Skeletal muscle tissue (tissue), 4 donors: ENCODE results near the gene HELZ. TPM values are rescaled to one million over a fixed set of nuclear protein-coding genes. Genes with fewer than 3 reads are reported as not detected.

Source experiments
- H3K27ac ChIP-seq: one replicate; pipeline ENCODE4 v1.7.0; 2013; ENCODE audit warnings: mild to moderate bottlenecking, low read depth, low read length, inconsistent platforms
- H3K27me3 ChIP-seq, 3 donors: one replicate each; pipeline ENCODE4 v1.7.0; 2013; ENCODE audit warnings: low read length in 3 of 3; ENCODE audit not compliant: control insufficient read depth in 3 of 3, insufficient read depth in 3 of 3
- H3K36me3 ChIP-seq, 3 donors: one replicate each; pipeline ENCODE4 v1.7.0; 2013; ENCODE audit warnings: low read length in 3 of 3; ENCODE audit not compliant: control insufficient read depth in 3 of 3, insufficient read depth in 3 of 3
- H3K4me1 ChIP-seq, 3 donors: one replicate each; pipeline ENCODE4 v1.7.0; 2013; ENCODE audit warnings: low read length in 3 of 3, mild to moderate bottlenecking in 3 of 3; ENCODE audit not compliant: control insufficient read depth in 3 of 3, insufficient read depth in 3 of 3
- H3K4me3 ChIP-seq, 3 donors: one replicate each; pipeline ENCODE4 v1.7.0; 2013; ENCODE audit warnings: low read length in 3 of 3
- H3K9ac ChIP-seq, 3 donors: one replicate each; pipeline ENCODE4 v1.7.0; 2013; ENCODE audit warnings: low read length in 3 of 3, mild to moderate bottlenecking in 3 of 3, moderate library complexity in 2 of 3, low read depth in 1 of 3
- H3K9me3 ChIP-seq, 3 donors: one replicate each; pipeline ENCODE4 v1.7.0; 2013; ENCODE audit warnings: low read length in 3 of 3; ENCODE audit not compliant: control insufficient read depth in 3 of 3
- total RNA-seq: library from RNA; depleted of rRNA; stranded (reverse); fragments of >200 nt; gene quantifications from one replicate; pipeline ENCODE4 v1.2.3, GENCODE V29; 2014
- donor health status: Osteomylitis.

HELZ gene
- total RNA-seq, 1 donor from 2014 or later, result 53.8 TPM

DNA sequence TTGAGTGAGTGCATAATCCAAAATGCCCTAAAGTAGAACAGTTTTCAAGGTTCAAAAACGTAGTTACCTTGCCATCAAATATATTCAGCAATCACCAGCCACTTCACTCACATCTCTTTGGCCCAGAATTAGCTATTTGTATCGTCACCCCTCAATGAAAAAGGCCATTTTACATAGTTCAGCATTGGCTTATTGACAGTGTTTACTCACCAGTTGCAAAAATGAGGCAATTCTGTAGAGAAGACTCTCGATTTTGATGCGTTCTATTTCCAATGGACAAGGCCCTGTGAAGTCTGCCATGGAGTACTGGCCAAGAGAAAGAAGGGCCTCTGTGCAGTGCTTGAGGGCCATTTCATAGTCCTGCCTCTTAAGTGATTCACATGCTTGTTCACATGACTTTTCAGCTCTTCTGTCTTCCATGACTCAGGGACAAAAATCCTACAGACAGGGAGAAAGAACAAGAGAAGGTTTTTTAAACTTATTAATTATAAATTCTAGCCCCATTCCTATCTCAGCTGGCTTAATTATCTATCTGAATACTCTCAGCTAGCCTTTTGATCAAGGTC lies 26.5 kb downstream of the HELZ start:
- Histone ChIP-seq H3K9ac (no peak overlapping the region), H3K4me3 (no peak overlapping the region), H3K4me1 (peaks cover 4 to 12% (median 11%) of the 10 kb centered on the region in 3 donors), H3K27ac (no peak overlapping the region), H3K36me3 (peaks cover 8 to 23% (median 10%) of the 10 kb centered on the region in 3 donors), H3K27me3 (no peaks in the 10 kb centered on the region), H3K9me3 (no peaks in the 10 kb centered on the region)

DNA sequence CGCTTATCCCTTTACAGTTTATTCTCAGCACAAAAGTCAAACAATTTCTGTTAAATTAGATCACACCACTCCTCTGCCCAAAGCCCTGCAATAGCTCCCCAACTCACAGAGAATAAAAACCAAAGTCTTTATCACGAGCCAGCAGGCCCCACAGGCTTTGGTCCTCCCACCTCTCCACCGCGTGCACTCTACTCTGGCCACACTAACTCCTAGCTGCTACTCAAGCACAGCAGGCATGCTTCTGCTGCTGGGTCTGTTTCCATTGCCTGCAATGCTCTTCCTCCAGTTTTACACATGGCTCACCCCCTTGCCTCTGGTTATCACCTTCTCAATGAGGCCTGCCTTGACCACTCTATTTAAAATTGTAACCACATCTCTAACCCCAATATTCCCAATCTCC lies 27.6 kb downstream of the HELZ start:
- peaks cover 4 to 12% (median 11%) of the 10 kb centered on the region in 3 donors for H3K4me1 ChIP-seq
- no peak overlapping the region for H3K4me3 ChIP-seq
- no peaks in the 10 kb centered on the region for H3K27me3 ChIP-seq
- peaks cover 8 to 26% (median 10%) of the 10 kb centered on the region in 3 donors for H3K36me3 ChIP-seq
- no peaks in the 10 kb centered on the region for H3K9me3 ChIP-seq
- H3K9ac ChIP-seq, result no peak overlapping the region
- no peak overlapping the region for H3K27ac ChIP-seq

DNA sequence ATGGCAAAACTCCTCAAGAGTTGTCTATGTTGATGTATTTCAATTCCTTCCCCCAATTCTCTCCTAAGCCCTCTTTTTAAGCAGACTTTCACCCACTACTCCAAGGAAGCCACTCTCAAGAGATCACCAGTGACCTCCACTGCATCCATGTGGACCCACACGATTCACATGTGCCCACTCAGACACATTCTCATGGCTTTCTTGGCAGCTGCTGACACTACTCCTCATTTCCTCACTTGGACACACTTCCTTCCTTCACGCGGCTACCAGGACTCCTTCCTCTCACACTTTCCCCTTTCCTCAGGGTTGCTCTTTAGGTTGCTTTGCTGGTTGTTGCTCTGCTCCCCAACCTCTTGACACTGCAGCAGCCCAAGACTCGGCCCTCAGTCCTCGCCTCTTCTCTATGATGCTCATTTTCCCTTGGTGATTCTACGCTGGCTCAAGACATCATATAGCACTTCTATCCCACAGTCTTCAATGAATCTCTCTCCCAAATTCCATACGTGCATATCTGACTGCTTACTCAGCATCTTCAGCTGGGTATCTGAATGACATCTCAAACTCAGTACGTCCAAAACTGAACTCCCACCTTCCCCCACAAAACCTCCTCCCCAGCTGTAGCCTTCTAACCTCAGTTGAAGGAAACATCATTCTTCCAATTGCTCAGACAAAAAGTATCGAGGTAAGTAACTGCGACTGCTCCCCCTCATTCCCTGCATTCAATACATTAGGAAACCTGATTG lies 28.2 kb downstream of the HELZ start:
- H3K4me1 ChIP-seq, result peaks cover 4 to 12% (median 11%) of the 10 kb centered on the region in 3 donors
- no peak overlapping the region for H3K9ac ChIP-seq
- no peak overlapping the region for H3K27ac ChIP-seq
- H3K36me3 ChIP-seq, result peaks cover 8 to 26% (median 10%) of the 10 kb centered on the region in 3 donors
- H3K9me3 ChIP-seq, result no peaks in the 10 kb centered on the region
- H3K27me3 ChIP-seq, result no peaks in the 10 kb centered on the region
- H3K4me3 ChIP-seq, result no peak overlapping the region

DNA sequence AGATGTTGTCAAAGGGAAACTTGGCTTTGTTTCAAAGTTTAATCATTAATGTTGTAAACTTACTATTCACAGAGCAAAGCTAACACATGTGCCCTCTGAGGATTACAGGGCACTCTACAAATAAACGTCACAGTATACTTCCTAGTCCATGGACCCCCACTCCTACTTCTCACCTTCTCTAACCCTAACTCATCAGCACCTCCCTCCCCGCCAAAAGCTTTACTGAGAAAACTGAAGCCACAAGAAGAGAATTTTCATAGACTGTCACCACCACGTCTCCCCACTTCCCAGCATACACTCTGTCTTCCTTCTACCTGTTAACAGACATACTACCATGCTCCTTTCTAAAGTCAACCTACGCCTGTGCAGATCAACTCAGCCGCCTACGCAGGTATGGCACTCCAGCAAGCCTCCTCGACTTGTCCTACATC lies 29.0 kb downstream of the HELZ start:
- peaks cover 8 to 26% (median 10%) of the 10 kb centered on the region in 3 donors for H3K36me3 ChIP-seq
- H3K9me3 ChIP-seq, result no peaks in the 10 kb centered on the region
- H3K27me3 ChIP-seq, result no peaks in the 10 kb centered on the region
- no peak overlapping the region for H3K4me3 ChIP-seq
- H3K9ac ChIP-seq, result no peak overlapping the region
- peaks cover 0 to 8% (median 4%) of the 10 kb centered on the region in 3 donors for H3K4me1 ChIP-seq
- no peak overlapping the region for H3K27ac ChIP-seq

DNA sequence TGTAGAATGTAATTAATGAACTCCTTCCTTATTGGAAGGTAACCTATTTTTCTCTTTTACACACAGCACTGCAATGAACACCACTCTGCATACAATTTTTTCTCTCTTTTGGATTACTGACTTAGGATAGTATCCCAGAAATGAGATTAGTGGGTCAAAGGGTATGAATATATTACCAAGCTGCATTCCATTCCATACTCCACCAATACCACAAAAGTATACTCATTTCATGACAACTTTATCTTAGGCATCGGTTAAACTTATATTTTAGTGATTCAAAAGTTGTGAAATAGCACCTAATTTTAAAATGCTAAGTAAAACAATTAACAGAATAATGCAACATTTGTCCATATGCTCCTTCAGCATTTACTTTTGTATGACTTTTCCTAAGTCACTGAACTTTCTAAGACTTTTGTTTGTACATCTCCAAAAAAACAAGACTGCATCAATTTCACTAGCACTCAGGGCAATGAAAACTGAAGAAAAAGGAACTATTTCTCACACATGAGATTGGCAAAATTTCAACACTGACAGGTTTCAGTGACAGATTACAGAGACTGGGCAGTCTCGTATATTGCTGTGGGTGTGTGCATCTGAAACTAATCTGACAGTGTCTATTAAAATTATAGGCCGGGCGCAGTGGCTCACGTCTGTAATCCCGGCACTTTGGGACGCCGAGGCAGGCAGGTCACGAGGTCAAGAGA lies 32.1 kb downstream of the HELZ start:
- no peak overlapping the region for H3K27ac ChIP-seq
- no peak overlapping the region for H3K9ac ChIP-seq
- H3K4me3 ChIP-seq, result no peak overlapping the region
- H3K4me1 ChIP-seq, result peaks cover 0 to 4% (median 2%) of the 10 kb centered on the region in 3 donors
- H3K9me3 ChIP-seq, result no peaks in the 10 kb centered on the region
- peaks cover 3 to 26% (median 7%) of the 10 kb centered on the region in 3 donors for H3K36me3 ChIP-seq
- no peaks in the 10 kb centered on the region for H3K27me3 ChIP-seq

DNA sequence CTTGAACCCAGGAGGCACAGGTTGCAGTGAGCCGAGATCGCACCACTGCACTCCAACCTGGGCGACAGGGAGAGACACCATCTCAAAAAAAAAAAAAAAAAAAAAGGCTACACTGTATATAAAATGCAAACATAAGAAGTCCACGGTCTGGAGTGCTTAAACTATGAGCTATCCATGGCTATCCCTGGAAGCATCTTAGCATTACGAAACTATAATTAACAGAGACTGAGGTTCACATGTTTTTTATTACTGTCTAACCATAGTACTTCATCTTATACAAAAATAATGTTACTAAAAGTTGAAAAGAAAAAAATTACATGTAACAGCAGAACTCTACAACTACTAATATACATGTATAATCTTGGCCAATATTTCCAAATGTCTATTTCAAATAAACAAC lies 32.8 kb downstream of the HELZ start:
- Histone ChIP-seq H3K9me3 (no peaks in the 10 kb centered on the region), H3K36me3 (peaks cover 0 to 23% (median 3%) of the 10 kb centered on the region in 3 donors), H3K9ac (no peak overlapping the region), H3K4me1 (peaks cover 0 to 4% (median 2%) of the 10 kb centered on the region in 3 donors), H3K27ac (no peak overlapping the region), H3K27me3 (no peaks in the 10 kb centered on the region), H3K4me3 (no peak overlapping the region)

DNA sequence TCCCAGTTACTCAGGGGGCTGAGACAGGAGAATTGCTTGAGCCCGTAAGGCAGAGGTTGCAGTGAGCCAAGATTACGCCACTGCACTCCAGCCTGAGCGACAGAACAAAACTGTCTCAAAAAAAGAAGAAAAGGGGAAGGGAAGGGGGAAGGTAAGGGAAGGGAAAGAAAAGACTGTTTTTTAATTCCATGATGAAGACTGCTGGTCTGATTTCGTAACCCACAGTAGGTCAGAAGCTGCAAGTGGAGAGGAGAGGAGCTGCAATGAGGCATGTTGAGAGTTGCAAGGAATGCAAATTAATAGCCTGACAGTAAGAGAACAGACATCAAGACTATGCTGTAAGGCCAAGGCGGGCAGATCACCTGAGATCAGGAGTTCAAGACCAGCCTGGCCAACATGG lies 33.3 kb downstream of the HELZ start:
- H3K4me1 ChIP-seq, result peaks cover 0 to 3% (median 2%) of the 10 kb centered on the region in 3 donors
- H3K9me3 ChIP-seq, result no peaks in the 10 kb centered on the region
- H3K4me3 ChIP-seq, result no peak overlapping the region
- H3K27ac ChIP-seq, result no peak overlapping the region
- no peaks in the 10 kb centered on the region for H3K27me3 ChIP-seq
- H3K36me3 ChIP-seq, result peaks cover 0 to 19% (median 2%) of the 10 kb centered on the region in 3 donors
- no peak overlapping the region for H3K9ac ChIP-seq

DNA sequence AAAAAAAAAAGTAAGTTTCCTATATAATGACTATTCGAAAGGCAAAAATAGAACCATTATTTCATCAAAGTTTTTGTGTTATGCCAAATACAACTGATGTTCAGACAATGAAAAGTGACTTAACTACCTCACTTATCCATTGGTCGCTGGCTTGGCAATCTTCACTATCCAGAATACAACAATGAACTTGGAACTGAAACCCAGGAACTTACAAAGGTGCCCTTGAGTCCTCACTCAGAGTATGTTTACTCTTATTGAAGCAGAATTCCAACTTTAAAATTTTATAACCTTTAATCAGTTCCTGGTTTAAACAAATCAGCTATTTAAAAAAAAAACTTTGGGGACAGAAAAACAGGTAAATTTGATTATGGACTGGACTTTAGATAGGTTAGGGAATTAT lies 34.1 kb downstream of the HELZ start:
- Histone ChIP-seq H3K27me3 (no peaks in the 10 kb centered on the region), H3K4me3 (no peak overlapping the region), H3K27ac (no peak overlapping the region), H3K9me3 (no peaks in the 10 kb centered on the region), H3K9ac (no peak overlapping the region), H3K4me1 (no peaks in the 10 kb centered on the region), H3K36me3 (peaks cover 0 to 15% (median 2%) of the 10 kb centered on the region in 3 donors)

DNA sequence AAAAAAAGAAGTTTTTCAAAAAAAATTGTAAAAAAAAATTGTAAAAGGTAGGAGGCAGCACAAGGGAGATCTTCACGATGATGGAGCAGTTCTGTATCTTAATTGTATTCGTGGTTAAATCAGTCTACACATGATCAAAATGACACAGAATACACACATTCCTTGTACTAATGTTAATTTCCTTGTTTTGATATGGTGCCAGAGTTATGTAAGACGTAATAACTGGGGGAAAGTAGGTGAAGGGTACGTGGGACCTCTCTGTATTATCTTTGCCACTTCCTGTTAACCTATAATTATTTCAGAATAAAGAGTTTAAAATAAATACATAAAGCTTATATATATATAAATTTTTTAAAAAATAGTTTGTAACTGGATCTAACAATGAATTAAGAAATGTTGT lies 36.8 kb downstream of the HELZ start:
- Histone ChIP-seq H3K4me3 (no peak overlapping the region), H3K27ac (no peak overlapping the region), H3K36me3 (peaks cover 0 to 4% (median 0%) of the 10 kb centered on the region in 3 donors), H3K4me1 (no peaks in the 10 kb centered on the region), H3K9ac (no peak overlapping the region), H3K9me3 (no peaks in the 10 kb centered on the region), H3K27me3 (no peaks in the 10 kb centered on the region)

DNA sequence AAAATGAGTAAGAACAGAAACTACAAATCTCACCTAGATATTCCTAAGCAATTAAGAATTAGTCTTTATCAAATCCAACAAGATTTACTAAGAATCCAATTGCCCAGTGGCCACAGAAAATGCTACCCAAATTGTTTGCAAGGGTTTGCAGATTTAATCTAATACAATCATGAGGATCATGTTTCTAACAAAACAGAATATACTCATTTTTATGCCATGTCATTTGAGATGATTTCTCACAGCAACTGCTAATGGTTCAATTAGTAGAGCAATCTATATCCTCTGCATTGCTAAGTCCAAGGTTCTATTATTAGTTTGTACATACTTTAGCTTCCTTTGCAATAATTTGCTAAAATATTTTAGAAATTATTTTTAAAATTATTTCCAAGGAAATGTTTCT lies 41.2 kb downstream of the HELZ start:
- H3K9me3 ChIP-seq, result no peaks in the 10 kb centered on the region
- peaks cover 8 to 19% (median 14%) of the 10 kb centered on the region in 3 donors for H3K36me3 ChIP-seq
- H3K9ac ChIP-seq, result no peak overlapping the region
- no peaks in the 10 kb centered on the region for H3K27me3 ChIP-seq
- no peak overlapping the region for H3K4me3 ChIP-seq
- H3K4me1 ChIP-seq, result no peaks in the 10 kb centered on the region
- H3K27ac ChIP-seq, result no peak overlapping the region
